Glutamatergic neuron (in vitro differentiated cells): Measurements from ENCODE around the gene ATXN3L. TPM values are rescaled to one million over a fixed set of nuclear protein-coding genes. Genes with fewer than 3 reads are reported as not detected.

Source experiments
- DNase-seq: peaks from one replicate; pipeline ENCODE4 v3.0.0; 2022
- H3K27ac Mint-ChIP-seq: one replicate; pipeline ENCODE4 v1.8.0; 2020; ENCODE audit warnings: mild to moderate bottlenecking, mixed read lengths, inconsistent platforms; ENCODE audit not compliant: unreplicated experiment
- H3K27me3 Mint-ChIP-seq: one replicate; pipeline ENCODE4 v1.8.0; 2020; ENCODE audit warnings: mild to moderate bottlenecking, moderate library complexity, mixed read lengths, inconsistent platforms; ENCODE audit not compliant: unreplicated experiment
- H3K36me3 Mint-ChIP-seq: one replicate; pipeline ENCODE4 v1.8.0; 2020; ENCODE audit warnings: mild to moderate bottlenecking, mixed read lengths, inconsistent platforms; ENCODE audit not compliant: unreplicated experiment
- H3K4me1 Mint-ChIP-seq: one replicate; pipeline ENCODE4 v1.8.0; 2020; ENCODE audit warnings: mild to moderate bottlenecking, low read depth, mixed read lengths, inconsistent platforms; ENCODE audit not compliant: unreplicated experiment
- H3K4me3 Mint-ChIP-seq: one replicate; pipeline ENCODE4 v1.8.0; 2020; ENCODE audit warnings: mild to moderate bottlenecking, mixed read lengths, inconsistent platforms; ENCODE audit not compliant: unreplicated experiment
- H3K9me3 Mint-ChIP-seq: one replicate; pipeline ENCODE4 v1.8.0; 2020; ENCODE audit warnings: mild to moderate bottlenecking, moderate library complexity, mixed read lengths, inconsistent platforms; ENCODE audit not compliant: unreplicated experiment
- total RNA-seq: library from RNA; stranded (reverse); fragmentation: NEBNext Ultra II Directional; extraction: Animal tissue kit (Norgen Biotek cat#: 25700); gene quantifications from one replicate; pipeline ENCODE4 v1.2.1, GENCODE V29; 2021; ENCODE audit not compliant: unreplicated experiment
- TF ChIP-seq, protein P1 (sequence below): fragments of 200-600 bp; sonication (generic); IDR thresholded peaks from one replicate; pipeline ENCODE4 v1.5.0; 2021; ENCODE audit not compliant: partially characterized antibody, unreplicated experiment

ATXN3L gene
- total RNA-seq, 1 donor from 2014 or later, result not detected

DNA sequence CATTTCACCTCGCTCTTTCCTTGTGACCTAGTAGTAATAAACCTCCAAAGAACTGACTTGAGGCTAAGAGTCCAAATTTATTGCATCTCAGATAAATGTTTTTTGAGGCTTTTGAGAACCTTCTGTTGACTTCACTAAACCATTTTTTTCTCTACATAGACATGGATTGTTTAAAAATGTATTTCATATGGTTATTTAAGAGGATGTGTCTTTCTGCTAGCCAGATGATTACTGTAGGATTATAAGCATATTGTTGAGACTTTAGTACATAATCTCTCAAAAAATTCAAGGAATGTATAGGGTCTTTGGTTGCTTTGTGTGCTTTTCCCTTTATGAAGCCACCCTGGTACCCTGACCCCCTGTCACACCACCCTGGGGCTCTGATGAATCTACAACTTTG lies 44.8 kb downstream of the ATXN3L start:
- TF ChIP-seq, protein P1, sequence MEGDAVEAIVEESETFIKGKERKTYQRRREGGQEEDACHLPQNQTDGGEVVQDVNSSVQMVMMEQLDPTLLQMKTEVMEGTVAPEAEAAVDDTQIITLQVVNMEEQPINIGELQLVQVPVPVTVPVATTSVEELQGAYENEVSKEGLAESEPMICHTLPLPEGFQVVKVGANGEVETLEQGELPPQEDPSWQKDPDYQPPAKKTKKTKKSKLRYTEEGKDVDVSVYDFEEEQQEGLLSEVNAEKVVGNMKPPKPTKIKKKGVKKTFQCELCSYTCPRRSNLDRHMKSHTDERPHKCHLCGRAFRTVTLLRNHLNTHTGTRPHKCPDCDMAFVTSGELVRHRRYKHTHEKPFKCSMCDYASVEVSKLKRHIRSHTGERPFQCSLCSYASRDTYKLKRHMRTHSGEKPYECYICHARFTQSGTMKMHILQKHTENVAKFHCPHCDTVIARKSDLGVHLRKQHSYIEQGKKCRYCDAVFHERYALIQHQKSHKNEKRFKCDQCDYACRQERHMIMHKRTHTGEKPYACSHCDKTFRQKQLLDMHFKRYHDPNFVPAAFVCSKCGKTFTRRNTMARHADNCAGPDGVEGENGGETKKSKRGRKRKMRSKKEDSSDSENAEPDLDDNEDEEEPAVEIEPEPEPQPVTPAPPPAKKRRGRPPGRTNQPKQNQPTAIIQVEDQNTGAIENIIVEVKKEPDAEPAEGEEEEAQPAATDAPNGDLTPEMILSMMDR, result no peak
- Mint-ChIP-seq H3K27ac (no peak overlapping the region), H3K4me1 (no peaks in the 10 kb centered on the region), H3K4me3 (no peak overlapping the region), H3K36me3 (no peaks in the 10 kb centered on the region), H3K27me3 (no peaks in the 10 kb centered on the region), H3K9me3 (no peaks in the 10 kb centered on the region)
- no peak for DNase-seq

DNA sequence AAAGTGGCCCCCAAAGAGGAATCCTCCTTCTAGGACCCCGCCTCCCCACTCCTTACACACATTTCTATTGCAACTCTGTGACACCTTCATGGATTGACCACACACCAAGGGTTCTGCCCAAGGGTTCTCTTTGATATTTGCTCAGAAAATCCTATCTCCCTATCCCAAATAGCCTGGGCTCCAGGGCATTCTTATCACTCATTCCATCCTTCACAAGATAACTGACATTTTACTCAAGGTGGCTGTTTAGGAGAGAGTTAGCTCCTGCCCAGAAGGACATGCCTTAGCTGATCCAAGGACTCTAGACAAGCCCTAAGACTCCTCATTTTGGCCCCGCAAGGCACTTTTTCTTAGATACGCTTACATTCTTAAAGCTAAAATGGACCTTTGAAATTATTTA lies 47.4 kb downstream of the ATXN3L start:
- H3K36me3 Mint-ChIP-seq, result no peaks in the 10 kb centered on the region
- H3K4me3 Mint-ChIP-seq, result no peak overlapping the region
- no peak for DNase-seq
- H3K9me3 Mint-ChIP-seq, result no peaks in the 10 kb centered on the region
- no peaks in the 10 kb centered on the region for H3K4me1 Mint-ChIP-seq
- TF ChIP-seq, protein P1, result no peak
- H3K27me3 Mint-ChIP-seq, result no peaks in the 10 kb centered on the region
- no peak overlapping the region for H3K27ac Mint-ChIP-seq

DNA sequence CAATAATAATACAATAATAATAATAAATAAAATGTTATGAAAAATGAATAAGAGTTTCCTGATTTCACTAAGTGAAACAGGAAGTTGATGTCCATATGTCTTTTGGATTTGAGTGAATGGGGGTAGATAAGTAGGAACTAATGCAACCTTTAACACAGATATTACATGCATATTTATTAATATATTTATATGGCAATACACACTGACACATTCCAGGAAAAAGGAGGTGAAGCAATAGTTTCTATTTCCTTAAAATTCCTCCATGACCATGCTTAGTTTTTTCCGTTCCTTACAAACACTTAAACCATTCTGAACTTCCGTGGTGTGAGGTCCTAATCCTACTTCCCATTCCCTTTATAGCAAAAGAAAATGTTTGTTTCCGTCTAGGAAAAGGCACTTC lies 48.3 kb downstream of the ATXN3L start:
- Mint-ChIP-seq H3K27ac (no peak overlapping the region), H3K4me3 (no peak overlapping the region), H3K9me3 (no peaks in the 10 kb centered on the region), H3K36me3 (no peaks in the 10 kb centered on the region), H3K4me1 (no peaks in the 10 kb centered on the region), H3K27me3 (no peaks in the 10 kb centered on the region)
- no peak for DNase-seq
- TF ChIP-seq, protein P1, result no peak

DNA sequence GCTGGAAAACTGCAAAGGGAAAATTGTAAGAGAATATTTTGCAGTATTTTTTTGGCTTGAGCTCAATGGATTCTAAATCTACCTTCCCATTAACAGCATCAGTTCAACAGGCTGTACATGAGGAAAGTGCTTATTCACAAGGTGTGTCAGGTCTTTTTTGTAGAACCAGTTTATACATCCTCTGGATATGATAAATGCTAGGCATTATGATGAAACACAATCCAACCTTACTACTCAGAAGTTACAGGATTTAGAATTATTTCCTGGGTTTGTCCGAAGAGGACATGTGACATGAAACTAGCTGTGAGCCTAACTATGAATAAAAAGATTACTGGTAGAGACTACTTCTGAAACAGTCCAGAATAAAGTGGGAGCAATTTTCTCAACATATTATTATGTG lies 49.5 kb downstream of the ATXN3L start:
- Mint-ChIP-seq H3K36me3 (no peaks in the 10 kb centered on the region), H3K4me1 (no peaks in the 10 kb centered on the region), H3K27ac (no peak overlapping the region), H3K4me3 (no peak overlapping the region), H3K9me3 (no peaks in the 10 kb centered on the region), H3K27me3 (no peaks in the 10 kb centered on the region)
- TF ChIP-seq, protein P1, result no peak
- DNase-seq, result no peak

GRCh38 chrX:13268874-13269273 lies 51.0 kb downstream of the ATXN3L start:
- H3K4me3 Mint-ChIP-seq, result no peak overlapping the region
- H3K27me3 Mint-ChIP-seq, result no peaks in the 10 kb centered on the region
- H3K27ac Mint-ChIP-seq, result no peak overlapping the region
- no peaks in the 10 kb centered on the region for H3K4me1 Mint-ChIP-seq
- TF ChIP-seq, protein P1, result no peak
- no peaks in the 10 kb centered on the region for H3K9me3 Mint-ChIP-seq
- no peaks in the 10 kb centered on the region for H3K36me3 Mint-ChIP-seq
- no peak for DNase-seq

Other genes starting within 250 kb of the ATXN3L start
- gene EGFL6, start 249.5 kb upstream of the ATXN3L start, total RNA-seq, result not detected